ENCODE results near the gene UPB1. TPM values are rescaled to one million over a fixed set of nuclear protein-coding genes. Genes with fewer than 3 reads are reported as not detected.

The UPB1 gene
- polyA plus RNA-seq (ENCODE audit: insufficient read length): 0.75 TPM

DNA sequence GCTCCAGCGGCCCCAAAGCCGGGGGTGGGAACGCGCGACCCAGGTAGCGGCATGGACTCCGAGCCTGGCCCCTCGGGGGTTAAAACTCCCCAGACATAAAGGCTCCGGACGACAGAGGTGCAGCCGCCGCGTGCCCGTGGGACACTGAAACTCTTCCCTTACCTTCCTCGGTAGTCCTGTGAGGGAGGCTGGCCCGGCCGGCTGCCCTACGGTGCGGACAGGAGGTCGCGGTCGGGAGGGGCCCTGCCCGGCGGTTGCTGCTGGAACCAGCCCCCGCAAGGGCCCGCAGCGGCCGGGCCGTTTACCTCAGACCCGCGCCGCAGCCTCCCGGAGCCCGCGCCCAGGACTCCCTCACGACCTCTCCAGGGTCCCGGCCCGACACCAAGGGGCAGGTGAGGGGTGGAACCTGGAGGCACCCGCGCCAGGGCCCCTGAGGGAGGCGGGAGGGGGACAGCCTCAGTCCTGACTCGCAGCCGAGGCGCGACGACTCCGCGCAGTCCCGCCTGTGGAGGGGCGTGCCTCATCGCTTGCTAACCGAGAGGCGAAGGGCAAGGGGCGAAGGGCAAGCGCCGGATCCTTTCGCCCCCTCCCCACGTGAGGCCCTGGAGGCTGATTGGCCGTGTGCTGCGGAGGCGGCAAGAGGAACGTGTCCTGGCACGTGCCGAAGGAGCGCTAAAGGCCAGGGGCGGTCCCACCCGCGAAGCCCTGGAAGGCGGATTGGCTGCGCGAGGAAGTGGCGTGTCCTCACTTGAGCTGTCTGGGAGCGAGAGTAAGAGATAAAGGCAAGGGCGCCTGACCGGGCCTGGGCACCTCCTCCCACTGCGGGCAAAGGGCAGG, at the start of gene UPB1:
Gene UPB1, plus strand, starts transcription at position 805 of the 837 bp plus-strand sequence. CDS start 72 bp downstream, outside the sequence.
- DNase-seq (ENCODE audit: low read depth): no peak

DNA sequence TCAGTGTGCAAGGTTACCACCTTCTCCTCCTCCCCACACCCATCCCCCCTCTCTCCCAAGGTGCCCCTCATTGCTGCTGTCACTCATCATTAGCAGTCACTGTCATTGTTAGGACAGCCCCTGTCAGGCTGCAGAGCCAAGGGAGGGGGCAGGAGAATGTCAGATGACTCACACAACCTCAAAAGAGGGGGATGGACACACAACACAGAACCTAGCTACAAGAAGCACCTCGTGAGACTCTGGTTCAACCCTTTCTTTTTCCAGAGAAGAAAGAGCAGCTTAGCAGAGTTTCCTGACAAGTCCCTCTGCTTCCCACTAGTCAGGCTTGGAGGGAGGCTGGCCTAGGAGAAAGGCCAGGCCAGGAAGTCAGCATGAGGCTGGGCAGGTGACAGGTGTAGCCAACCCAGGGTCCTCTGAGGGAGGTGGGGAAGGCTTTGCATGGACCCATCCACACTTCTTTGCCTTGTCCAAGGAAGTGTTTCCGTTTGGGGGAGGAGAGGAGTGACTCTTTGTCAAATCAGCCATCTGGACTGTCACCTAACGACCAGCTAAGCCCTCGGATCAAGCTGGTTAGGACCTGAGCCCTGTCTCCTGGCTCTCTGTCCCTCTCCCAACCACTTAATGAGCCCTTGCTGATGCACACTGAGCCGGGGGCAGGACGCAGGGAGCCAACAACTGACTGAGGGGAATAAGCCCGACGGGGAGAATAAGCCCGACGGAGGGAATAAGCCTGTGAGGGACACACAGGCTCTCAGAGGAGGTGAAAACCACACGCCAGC, 49.5 kb upstream of the UPB1 start:
- DNase-seq (ENCODE audit: low read depth): no peak

DNA sequence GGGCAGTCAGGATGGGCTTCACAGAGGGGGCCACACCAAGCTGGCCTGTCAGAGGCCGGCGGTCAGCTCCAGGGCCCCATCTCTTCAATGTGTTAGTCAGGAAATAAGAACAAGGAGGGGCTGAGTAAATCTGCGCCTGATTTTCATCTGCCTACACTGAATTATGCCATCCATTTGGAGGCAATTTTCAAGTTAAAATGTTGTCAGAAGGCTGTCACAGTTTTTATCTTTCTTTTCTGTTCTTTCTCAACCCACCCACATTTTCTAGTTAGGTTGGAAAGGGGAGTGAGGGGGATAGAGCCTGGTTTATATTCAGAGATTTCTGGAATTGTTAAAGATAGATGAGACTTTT, 48.9 kb upstream of the UPB1 start:
- no peak for DNase-seq (ENCODE audit: low read depth)

DNA sequence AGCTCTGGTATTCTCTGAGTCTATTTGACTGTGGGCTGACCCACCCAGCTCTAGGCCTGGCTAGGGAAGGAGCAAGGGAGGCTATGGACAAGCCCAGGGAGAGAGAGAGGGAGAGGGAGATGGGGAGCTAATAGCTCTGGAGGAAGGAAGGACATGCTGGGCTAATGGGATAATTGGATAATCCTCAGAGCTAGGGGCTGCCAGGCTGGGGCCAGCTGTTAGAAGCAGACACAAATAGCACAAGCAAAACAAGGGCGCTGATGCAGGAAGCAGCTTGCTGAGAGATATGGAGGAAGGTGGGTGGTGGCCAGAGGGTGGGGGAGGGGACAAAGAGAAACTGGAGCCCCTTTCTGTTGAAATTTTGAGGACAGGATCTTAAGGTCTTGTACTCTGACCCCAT, 44.5 kb upstream of the UPB1 start:
- no peak for DNase-seq (ENCODE audit: low read depth)

DNA sequence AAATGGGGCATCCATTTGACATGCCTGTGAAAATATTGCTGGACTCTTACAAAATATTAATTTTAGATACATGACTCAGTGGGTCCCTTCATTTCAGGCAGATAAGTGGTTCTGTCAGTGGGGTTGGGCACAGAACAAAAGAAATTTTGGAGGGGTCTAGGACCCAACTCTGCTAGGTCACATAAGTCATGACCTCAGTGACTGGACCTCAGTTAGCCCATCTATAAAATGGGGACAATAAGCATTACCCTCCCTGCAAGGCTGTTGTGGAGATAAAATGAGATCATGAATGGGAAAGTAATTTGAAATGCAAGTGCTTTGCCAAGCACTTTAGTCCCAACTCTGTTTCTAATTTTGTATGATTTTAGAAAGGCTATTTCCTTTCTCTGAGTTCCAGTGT, 44.0 kb upstream of the UPB1 start:
- DNase-seq (ENCODE audit: low read depth): no peak

DNA sequence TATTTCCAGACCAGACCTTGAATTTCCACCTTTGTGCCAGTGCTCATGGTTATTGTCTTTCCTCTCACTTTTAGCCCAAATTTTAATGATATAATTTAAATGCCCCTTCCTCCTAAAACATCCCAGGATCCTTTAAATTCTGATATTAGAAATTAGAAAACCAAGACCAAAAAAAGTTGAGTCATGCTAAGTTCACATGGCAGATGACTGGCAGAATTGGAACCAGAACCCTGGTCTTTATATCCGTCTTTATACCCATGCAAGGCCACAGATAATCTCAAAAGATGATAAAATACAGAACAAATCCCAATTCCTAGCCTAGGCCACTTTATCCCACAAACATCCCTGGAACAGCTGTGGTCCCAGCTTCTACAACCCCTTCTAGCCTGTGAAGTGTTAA, 41.3 kb upstream of the UPB1 start:
- no peak for DNase-seq (ENCODE audit: low read depth)

DNA sequence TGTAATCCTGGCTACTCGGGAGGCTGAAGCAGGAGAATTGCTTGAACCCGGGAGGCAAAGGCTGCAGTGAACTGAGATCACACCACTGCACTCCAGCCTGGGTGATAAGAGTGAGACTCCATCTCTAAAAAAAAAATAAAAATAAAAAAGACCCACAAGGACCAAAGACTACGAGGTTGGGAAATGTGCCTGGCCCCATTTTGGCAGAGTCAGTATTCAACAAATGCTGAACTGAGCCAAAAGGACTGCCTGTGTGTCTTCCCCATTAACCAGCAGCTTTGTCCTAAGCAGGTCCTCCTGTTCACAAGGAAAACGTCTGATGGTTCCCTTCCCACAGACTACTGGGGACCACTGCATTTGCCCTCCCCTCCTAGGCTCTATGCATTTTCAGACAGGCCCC, 40.1 kb upstream of the UPB1 start:
- no peak for DNase-seq (ENCODE audit: low read depth)

DNA sequence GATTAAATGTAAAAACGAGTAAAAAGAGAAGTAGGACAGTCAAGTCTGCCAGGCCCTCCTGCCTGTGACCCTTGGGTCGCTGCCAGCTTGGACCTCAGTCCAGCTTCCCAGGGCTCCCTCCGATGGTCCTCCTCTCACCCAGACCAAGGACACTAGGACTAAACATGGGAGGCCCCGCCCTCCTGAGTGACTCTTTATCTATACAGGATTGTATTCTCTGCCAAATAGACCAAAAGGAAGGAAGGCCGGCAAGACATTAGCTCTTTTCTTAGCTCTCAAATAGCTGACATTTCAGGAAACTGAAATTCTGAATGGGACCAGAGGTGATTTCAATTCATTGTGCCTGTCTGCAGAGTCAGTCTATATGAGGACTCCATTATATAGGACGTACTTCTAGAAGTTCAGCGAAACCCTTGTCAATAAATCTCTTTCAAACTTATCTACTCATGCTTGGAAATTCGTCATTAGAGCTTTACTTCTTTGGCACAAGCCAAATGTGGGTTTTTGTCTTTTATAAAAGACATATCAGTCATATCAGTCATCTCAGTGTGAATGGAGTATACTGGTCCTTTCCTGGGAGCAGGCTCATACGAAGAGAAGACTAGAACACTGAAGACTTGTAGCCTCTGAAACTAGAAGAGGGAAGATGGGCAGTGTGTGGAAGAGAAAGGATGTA, 39.2 kb upstream of the UPB1 start:
- no peak for DNase-seq (ENCODE audit: low read depth)

DNA sequence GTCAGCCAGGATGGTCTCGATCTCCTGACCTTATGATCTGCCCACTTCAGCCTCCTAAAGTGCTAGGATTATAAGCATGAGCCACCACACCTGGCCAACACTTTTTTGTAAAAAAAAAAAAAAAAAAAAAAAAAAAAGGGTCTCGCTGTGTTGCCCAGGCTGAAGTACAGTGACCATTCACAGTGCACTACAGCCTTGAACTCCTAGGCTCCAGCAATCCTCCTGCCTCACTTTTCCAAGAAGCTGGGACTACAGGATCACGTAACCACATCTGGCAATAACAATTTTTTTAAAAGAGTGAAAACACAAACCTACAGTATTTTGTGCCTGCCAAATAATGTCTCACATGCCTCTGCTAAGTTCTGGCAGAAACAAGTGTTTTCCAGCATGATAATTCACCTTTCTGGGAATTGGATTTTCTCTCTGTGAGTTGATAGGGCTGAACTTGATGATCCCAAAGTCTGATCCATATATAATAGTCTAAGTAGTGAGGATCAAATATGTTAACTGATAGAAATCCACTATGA, 37.2 kb upstream of the UPB1 start:
- no peak for DNase-seq (ENCODE audit: low read depth)

DNA sequence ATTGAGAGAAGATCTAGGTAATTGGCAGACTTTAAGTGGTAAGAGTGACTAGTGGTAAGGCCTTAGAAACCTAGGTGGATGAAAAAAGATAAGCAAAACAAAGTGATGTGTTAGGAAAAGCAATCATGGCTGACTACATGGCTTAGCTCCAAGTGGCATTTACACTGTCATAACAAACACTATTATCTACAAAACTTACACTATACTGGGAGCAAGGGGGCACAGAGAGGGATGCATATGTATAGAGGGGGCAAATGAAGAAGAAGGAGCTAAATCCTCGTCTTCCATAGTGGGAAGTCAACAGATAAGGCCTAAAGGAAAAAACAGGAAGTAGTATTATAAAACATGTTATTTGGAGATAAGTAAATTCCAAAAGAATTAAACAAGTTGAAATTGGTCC, 35.2 kb upstream of the UPB1 start:
- DNase-seq (ENCODE audit: low read depth): no peak

DNA sequence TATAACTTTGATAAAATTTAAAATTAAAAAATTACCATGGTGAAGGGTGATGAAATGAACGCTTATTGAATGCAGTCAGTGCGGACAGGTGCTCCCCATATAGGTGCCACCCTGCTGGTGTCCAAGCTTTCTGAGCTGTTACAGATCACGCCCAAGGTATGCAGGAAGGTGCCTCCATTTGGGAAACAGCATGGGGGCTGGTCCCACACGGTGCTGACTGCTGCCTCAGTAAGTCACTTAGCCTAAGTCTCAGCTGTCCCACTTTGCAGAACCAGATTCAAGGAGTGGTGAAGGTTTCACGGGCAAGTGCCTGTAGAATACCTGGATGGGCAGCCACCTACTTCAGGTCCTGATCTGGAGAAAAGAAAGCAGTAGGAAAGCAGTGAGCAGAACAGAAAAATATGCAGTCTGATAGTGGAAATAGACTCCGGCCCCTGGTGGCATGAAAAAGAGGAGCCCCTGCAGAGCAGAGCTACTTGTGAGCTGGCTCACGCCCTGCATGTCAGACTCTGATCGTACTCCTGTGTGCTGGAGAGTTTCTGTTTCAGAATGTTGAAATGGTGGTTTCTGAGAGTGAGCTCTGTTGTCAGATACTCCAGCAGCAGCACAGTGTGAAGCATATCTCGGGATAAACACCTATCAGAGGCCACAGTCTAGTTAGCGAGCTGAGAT, 34.6 kb upstream of the UPB1 start:
- DNase-seq (ENCODE audit: low read depth): no peak

DNA sequence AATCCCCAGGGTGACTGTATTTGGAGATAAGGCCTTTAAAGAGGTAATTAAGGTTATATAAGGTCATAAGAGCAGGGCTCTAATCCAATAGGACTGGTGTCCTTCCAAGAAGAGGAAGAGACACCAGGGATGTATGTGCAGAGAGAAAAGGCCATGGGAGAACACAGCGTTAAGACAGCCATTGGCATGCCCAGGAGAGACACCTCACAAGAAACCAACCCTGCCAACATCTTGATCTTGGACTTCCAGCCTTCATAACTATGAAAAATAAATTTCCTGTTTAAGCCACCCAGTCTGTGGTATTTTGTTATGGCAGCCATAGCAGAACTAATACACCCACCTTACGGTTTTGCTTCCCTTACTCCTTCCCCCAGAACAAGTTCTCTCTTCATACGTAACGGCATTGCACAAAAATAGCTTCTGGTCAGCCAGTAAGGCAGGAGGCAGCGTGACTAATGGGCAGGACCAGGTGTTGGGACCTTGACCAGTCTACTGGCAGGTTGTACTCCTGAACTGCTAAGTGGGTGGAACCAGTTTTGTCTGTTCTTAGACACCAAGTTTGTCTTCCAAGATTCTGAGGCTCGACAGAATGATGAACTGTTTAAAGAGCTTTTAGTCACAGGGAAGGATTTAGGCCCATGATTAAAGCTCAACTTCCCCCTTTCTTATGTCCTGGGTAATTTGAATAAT, 31.9 kb upstream of the UPB1 start:
- no peak for DNase-seq (ENCODE audit: low read depth)

DNA sequence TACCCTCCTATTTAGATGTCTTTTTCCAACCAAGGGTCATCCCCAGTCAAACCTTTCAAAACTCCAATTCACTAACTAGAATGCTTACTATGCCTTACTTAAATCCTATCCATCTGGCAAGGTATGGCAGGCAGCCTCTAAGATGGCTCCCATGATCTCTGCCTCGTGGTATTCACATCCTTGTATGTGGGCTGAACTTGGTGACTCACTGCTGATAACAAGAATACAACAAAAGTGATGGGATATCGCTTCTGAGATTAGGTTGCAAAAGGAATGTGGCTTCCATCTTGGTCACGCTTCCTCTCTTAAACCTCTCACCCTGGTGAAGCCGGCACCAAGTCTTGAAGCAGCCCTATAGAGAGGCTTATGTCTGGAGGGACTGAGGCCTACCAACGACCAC, 29.6 kb upstream of the UPB1 start:
- DNase-seq (ENCODE audit: low read depth): no peak

DNA sequence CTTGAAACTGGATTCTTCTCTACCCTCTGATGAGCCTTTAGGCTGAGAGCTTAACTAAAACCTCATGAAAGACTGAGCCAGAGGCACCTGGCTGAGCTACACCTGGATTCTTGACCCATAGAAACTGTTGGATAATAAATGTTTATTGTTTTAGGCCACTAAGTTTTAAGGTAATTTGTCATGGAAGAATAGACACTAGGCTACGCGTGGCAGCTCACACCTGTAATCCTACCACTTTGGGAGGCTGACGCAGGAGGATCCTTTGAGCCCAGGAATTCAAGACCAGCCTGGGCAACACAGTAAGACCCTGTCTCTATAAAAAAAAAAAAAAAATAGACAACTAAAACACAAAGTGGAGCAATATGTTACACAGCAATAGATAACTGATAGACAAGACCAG, 29.2 kb upstream of the UPB1 start:
- DNase-seq (ENCODE audit: low read depth): no peak

DNA sequence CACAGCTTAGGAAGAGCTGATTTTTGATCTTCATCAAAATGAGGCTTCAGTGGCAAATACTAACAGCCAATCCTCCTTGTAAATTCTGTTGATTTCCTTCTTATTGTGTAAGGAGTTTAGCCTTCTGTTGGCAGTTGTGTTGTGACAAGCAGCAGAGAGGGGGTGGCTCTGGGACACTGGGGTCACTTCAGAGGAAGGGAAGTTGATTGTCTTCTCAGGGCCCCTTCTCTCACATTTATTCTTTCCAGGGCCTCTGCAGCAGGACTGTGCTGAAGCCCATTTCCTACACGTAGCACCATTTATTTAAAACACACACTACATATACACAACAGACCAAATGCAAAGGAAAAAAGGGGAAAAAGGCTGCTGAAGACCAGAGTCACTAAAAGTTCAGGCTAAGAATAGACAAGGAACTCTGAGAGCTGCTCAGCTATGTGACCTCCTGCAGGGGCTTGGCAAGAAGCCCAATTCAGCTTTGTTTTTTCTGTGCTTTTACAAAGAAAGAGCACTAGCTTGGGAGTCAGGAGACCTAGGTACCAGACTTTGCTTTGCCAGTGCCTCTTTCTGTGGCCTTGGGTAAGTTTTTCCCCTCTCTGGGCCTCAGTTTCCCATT, 28.3 kb upstream of the UPB1 start:
- DNase-seq (ENCODE audit: low read depth): peak; percentile 70

DNA sequence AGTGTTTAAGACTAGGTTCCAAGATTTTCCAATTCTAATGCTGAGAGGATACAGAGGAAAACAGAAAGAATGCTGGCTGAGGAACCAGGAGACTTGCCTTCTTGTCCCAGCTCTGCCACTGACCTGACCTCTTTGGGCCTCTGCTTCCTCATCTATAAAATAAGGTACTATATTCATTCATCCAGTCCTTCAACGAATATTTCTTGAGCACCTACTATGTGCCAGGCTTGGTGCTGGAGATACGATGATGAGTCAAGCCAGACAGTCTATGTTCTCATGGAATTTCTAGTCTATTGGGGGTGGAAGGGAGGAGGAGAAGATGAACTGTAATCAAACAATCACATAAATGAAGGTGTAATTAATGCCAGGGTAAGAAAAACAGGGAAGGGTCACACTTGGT, 27.8 kb upstream of the UPB1 start:
- no peak for DNase-seq (ENCODE audit: low read depth)

DNA sequence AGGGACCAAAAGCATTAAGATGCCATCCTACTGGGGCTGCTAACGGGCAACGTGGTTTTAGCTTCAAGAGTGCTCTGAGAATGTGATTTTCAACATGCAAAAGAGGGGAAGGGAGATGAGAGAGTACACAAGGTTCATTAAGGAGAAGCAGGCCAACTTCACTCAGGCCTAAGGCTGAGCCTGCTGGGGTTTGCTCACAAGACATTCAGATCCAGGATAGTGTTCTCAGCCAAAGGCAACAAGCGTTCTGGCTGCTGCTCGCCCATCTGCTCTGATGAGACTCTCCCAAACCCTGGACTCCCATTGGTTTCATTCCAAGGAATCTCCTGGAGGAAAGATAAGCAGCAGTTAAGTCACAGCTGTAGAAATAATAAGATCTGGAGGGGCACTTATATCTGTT, 23.6 kb upstream of the UPB1 start:
- no peak for DNase-seq (ENCODE audit: low read depth)

DNA sequence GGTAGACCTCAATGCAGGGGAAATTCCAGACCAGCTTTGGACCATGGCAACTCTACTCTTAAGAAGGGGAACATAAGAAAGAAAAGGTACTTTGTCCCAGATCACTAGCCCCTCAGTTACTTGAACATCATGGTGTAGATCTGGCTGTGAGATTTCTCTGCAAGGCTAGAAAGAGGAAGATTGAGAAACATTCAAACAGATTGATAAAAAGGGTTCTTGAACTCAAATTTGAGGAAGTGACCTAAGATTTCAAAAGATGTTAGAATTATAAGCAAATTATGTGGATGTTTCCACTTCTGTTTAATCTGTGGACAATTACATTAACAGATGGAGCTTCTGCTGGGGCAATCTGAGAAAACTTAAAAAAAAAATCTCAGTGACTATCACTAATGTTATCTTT, 21.8 kb upstream of the UPB1 start:
- DNase-seq (ENCODE audit: low read depth): no peak

DNA sequence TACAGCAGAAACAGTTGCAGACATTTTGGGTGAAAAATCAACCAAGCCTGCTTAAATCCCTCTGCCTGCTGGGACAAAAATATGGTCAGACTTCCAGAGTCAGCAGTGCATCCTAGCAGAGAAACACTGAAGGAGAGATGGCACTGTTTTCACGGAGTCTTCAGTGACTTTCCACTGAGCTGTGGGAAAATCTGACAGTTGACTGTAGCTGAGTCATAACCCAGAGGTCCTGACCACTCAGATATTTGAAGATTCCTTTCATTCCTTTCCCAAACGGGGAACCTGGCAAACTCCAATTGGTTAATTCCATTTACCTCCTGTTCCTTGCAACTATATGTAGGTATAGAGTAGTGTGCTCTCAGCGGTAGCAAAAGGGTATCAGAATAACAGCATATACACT, 20.9 kb upstream of the UPB1 start:
- DNase-seq (ENCODE audit: low read depth): no peak

DNA sequence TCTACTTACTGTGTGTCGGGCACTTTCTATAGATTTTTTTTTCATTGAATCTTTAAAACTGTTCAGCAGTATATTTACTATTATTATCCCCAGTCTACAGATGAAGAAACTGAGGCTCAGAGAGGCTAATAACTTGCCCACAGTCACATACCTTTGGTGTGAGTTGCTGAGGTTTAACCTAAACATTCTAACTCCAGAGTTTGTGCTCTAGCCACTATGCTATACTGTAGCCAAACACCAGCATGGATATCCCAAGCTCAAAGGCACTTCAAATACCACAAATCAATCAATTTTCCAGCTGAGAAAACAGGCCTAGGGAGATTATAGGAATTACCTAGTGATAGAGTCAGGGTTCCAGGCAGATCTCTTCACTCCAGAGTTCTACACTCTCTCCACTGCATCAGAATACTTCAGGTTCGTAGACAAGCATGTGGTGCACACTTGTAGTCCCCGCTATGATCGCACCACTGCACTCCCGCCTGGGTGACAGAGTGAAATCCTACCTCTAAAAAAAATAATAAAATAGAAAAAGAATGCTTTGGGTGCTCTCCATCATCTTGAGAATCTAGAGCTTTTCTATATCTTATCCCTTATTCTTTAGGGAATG, 20.4 kb upstream of the UPB1 start:
- DNase-seq (ENCODE audit: low read depth): no peak

Data from forelimb muscle (tissue), 1 donor.